ENCODE data around the gene PDE8B.

DNA sequence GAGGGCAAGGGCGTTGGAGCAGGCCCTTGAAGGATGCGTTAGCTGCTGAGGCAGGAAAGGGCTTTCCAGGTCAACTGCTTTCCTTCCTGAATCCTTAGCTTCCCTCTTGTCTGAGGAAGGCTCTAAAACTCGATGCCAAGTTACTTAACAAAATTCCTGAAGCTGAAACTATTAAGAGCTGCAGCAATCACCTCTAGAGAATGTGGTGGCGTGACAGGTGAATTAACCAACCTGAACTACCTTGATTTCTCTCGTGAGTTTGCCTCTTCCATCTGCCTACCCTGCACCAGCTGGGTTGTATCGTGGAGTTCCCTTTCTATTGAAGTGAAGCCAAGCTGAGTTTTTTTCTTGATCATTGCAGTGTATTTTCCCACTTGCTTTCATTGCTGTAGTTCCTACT, 96.1 kb downstream of the PDE8B start:
- no peak for TF ChIP-seq GATA2 (IDR thresholded peaks at IDR 0.05; ENCODE audit: low read depth, low read length)
- no peak for TF ChIP-seq GATA3 (IDR thresholded peaks at IDR 0.05; ENCODE audit: low read depth, low read length)

All from SH-SY5Y (cell line).